Liver (tissue), 9 donors: ENCODE results near the gene CXCR6. TPM values are rescaled to one million over a fixed set of nuclear protein-coding genes. Genes with fewer than 3 reads are reported as not detected.
A peak's percentile ranks its signal among the peaks of the same experiment; 100 is the strongest.

Experiments used
- DNase-seq: peaks from one replicate; pipeline ENCODE4 v3.0.0-alpha.2; 2017; ENCODE audit warnings: low spot score
- H3K27ac ChIP-seq, 2 donors: one replicate each; pipeline ENCODE4 v1.7.0; 2013; ENCODE audit warnings: inconsistent platforms in 2 of 2, low read length in 2 of 2, control low read depth in 1 of 2, low read depth in 1 of 2, mild to moderate bottlenecking in 1 of 2
- H3K27me3 ChIP-seq, 4 donors: one replicate each; pipeline versions ENCODE4 v1.6.1 to v1.7.0; 2013; ENCODE audit warnings: low read length in 3 of 4, inconsistent platforms in 1 of 4, mild to moderate bottlenecking in 1 of 4, moderate library complexity in 1 of 4; ENCODE audit not compliant: control insufficient read depth in 4 of 4, insufficient read depth in 4 of 4
- H3K36me3 ChIP-seq, 4 donors: one replicate each; pipeline versions ENCODE4 v1.6.1 to v1.7.0; 2013; ENCODE audit warnings: low read length in 3 of 4, mild to moderate bottlenecking in 3 of 4, low read depth in 1 of 4, moderate library complexity in 1 of 4; ENCODE audit not compliant: control insufficient read depth in 4 of 4, insufficient read depth in 3 of 4
- H3K4me1 ChIP-seq, 4 donors: one replicate each; pipeline versions ENCODE4 v1.6.1 to v1.7.0; 2013; ENCODE audit warnings: low read length in 3 of 4, mild to moderate bottlenecking in 3 of 4, moderate library complexity in 1 of 4; ENCODE audit not compliant: control insufficient read depth in 4 of 4, insufficient read depth in 4 of 4
- H3K4me3 ChIP-seq, 3 donors: one replicate each; pipeline versions ENCODE4 v1.6.1 to v1.7.0; 2013; ENCODE audit warnings: low read length in 3 of 3, control low read depth in 1 of 3, low read depth in 1 of 3, mild to moderate bottlenecking in 1 of 3
- H3K9ac ChIP-seq, 2 donors: one replicate each; pipeline ENCODE4 v1.7.0; 2013; ENCODE audit warnings: low read length in 2 of 2, mild to moderate bottlenecking in 2 of 2, moderate library complexity in 2 of 2, control low read depth in 1 of 2, low read depth in 1 of 2
- H3K9me3 ChIP-seq, 4 donors: one replicate each; pipeline versions ENCODE4 v1.6.1 to v1.7.0; 2013; ENCODE audit warnings: low read length in 3 of 4; ENCODE audit not compliant: control insufficient read depth in 4 of 4
- EGR1 ChIP-seq, 2 donors: IDR thresholded peaks; 2 replicates each; pipeline ENCODE4 v1.6.1; 2016 to 2018; ENCODE audit warnings: antibody characterized with exemption in 2 of 2, low read depth in 2 of 2
- FOXA1 ChIP-seq: IDR thresholded peaks from 2 replicates; pipeline ENCODE4 v1.6.1; 2016; ENCODE audit warnings: antibody characterized with exemption
- FOXA2 ChIP-seq: IDR thresholded peaks from 2 replicates; pipeline ENCODE4 v1.6.1; 2016; ENCODE audit warnings: antibody characterized with exemption
- HNF4A ChIP-seq, 2 donors: conservative IDR thresholded peaks; 2 replicates each; pipeline ENCODE4 v1.6.1; 2016; ENCODE audit warnings: antibody characterized with exemption in 2 of 2, mild to moderate bottlenecking in 2 of 2
- HNF4G ChIP-seq: IDR thresholded peaks from 2 replicates; pipeline ENCODE4 v1.6.1; 2016; ENCODE audit warnings: antibody characterized with exemption
- JUND ChIP-seq, 2 donors: IDR thresholded peaks; 2 replicates each; pipeline ENCODE4 v1.6.1; 2016; ENCODE audit warnings: antibody characterized with exemption in 2 of 2
- MAX ChIP-seq: IDR thresholded peaks from 2 replicates; pipeline ENCODE4 v1.6.1; 2016; ENCODE audit warnings: antibody characterized with exemption
- NR2F2 ChIP-seq: IDR thresholded peaks from 2 replicates; pipeline ENCODE4 v1.6.1; 2016; ENCODE audit warnings: antibody characterized with exemption
- RAD21 ChIP-seq, 2 donors: IDR thresholded peaks; 2 replicates each; pipeline ENCODE4 v1.6.1; 2016; ENCODE audit warnings: antibody characterized with exemption in 2 of 2, mild to moderate bottlenecking in 2 of 2
- REST ChIP-seq: IDR thresholded peaks from 2 replicates; pipeline ENCODE4 v1.6.1; 2016; ENCODE audit warnings: antibody characterized with exemption, mild to moderate bottlenecking
- RXRA ChIP-seq, 2 donors: IDR thresholded peaks; 2 replicates each; pipeline ENCODE4 v1.6.1; 2017 to 2018; ENCODE audit warnings: antibody characterized with exemption in 2 of 2, mild to moderate bottlenecking in 1 of 2
- SP1 ChIP-seq: IDR thresholded peaks from 2 replicates; pipeline ENCODE4 v1.6.1; 2018; ENCODE audit warnings: antibody characterized with exemption, mild to moderate bottlenecking
- TAF1 ChIP-seq: conservative IDR thresholded peaks from 2 replicates; pipeline ENCODE4 v1.6.1; 2016; ENCODE audit warnings: antibody characterized with exemption, mild to moderate bottlenecking
- YY1 ChIP-seq: IDR thresholded peaks from 2 replicates; pipeline ENCODE4 v1.6.1; 2016; ENCODE audit warnings: antibody characterized with exemption, mild to moderate bottlenecking
- ZBTB33 ChIP-seq: IDR thresholded peaks from 2 replicates; pipeline ENCODE4 v1.6.1; 2016; ENCODE audit warnings: antibody characterized with exemption
- whole genome bisulfite sequencing: extraction: QIAGEN DNeasy Blood & Tissue Kit; methylation state at CpG from one replicate; pipeline ENCODE4 v1.1.7; 2013; 5-methylcytosine and 5-hydroxymethylcytosine counted together
- polyA plus RNA-seq, 2 donors: library from polyadenylated mRNA; stranded (reverse) in 1 of 2; unstranded in 1 of 2; fragments of 200-250 nt in 1 of 2; fragments of >200 nt in 1 of 2; fragmentation: Nextera tagmentation in 1 of 2; extraction: Ambion mirVana in 1 of 2; gene quantifications; one replicate each; pipeline versions ENCODE4 v1.2.1 to v1.2.3, GENCODE V29; 2013 to 2015
- total RNA-seq, 2 donors: library from RNA; depleted of rRNA; stranded (reverse); fragments of >200 nt; gene quantifications; one replicate each; pipeline ENCODE4 v1.2.3, GENCODE V29; 2014
- TF ChIP-seq, protein P1 (sequence below): fragments of 150-350 bp; IDR thresholded peaks from 2 replicates; pipeline ENCODE4 v1.5.1; 2017; ENCODE audit warnings: improper control_type of control experiment, low read depth, low read length; ENCODE audit not compliant: missing input control
- TF ChIP-seq, protein P2 (sequence below): IDR thresholded peaks from 2 replicates; pipeline ENCODE4 v1.6.1; 2016; ENCODE audit warnings: antibody characterized with exemption
- donor health status: healthy.
- donor health status: healthy.
- donor health status: healthy.
- donor health status: healthy.
- donor health status: healthy.

CXCR6 gene
- total and polyA plus RNA-seq, 4 donors, result 0.60 to 2.9 (median 0.96) TPM

GRCh38 chr3:45938043-45938435 lies 5.2 kb upstream of the CXCR6 start:
- no peak for TF ChIP-seq FOXA1
- no peak for TF ChIP-seq MAX
- no peak for TF ChIP-seq NR2F2
- TF ChIP-seq HNF4A (conservative IDR thresholded peaks at IDR 0.05), result no peak
- no peak for TF ChIP-seq EGR1 (IDR thresholded peaks at IDR 0.05; ENCODE audit: low read depth in 2 of 2)
- TF ChIP-seq HNF4G, result no peak
- no peak for TF ChIP-seq TAF1
- TF ChIP-seq, protein P1, sequence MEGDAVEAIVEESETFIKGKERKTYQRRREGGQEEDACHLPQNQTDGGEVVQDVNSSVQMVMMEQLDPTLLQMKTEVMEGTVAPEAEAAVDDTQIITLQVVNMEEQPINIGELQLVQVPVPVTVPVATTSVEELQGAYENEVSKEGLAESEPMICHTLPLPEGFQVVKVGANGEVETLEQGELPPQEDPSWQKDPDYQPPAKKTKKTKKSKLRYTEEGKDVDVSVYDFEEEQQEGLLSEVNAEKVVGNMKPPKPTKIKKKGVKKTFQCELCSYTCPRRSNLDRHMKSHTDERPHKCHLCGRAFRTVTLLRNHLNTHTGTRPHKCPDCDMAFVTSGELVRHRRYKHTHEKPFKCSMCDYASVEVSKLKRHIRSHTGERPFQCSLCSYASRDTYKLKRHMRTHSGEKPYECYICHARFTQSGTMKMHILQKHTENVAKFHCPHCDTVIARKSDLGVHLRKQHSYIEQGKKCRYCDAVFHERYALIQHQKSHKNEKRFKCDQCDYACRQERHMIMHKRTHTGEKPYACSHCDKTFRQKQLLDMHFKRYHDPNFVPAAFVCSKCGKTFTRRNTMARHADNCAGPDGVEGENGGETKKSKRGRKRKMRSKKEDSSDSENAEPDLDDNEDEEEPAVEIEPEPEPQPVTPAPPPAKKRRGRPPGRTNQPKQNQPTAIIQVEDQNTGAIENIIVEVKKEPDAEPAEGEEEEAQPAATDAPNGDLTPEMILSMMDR, result no peak
- TF ChIP-seq FOXA2, result no peak
- TF ChIP-seq, protein P2, sequence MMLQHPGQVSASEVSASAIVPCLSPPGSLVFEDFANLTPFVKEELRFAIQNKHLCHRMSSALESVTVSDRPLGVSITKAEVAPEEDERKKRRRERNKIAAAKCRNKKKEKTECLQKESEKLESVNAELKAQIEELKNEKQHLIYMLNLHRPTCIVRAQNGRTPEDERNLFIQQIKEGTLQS, result no peak
- TF ChIP-seq RXRA (IDR thresholded peaks at IDR 0.05), result no peak
- no peak for DNase-seq
- Histone ChIP-seq H3K4me3 (no peak overlapping the region), H3K27me3 (no peaks in the 10 kb centered on the region), H3K9me3 (no peaks in the 10 kb centered on the region), H3K9ac (no peak overlapping the region), H3K27ac (no peak overlapping the region), H3K36me3 (peaks cover 0 to 31% (median 21%) of the 10 kb centered on the region in 4 donors), H3K4me1 (no peaks in the 10 kb centered on the region)
- over 99% methylated on average over 4 of the region's 4 CpGs for WGBS

- no peak overlapping the region for H3K27ac ChIP-seq
- peak; percentile 81 for DNase-seq
- H3K9me3 ChIP-seq, result no peaks in the 10 kb centered on the region
- H3K9ac ChIP-seq, result no peak overlapping the region
- no peak for TF ChIP-seq SP1
- no peak for TF ChIP-seq ZBTB33
- TF ChIP-seq NR2F2, result no peak
- no peak for TF ChIP-seq HNF4A (conservative IDR thresholded peaks at IDR 0.05)
- TF ChIP-seq, protein P1, result peak; percentile 93
- no peak for TF ChIP-seq YY1
- TF ChIP-seq MAX, result no peak
- no peak for TF ChIP-seq FOXA1
- peak; percentile 96 to 99 for TF ChIP-seq RAD21 (IDR thresholded peaks at IDR 0.05)
- no peak for TF ChIP-seq TAF1
- TF ChIP-seq REST, result no peak
- TF ChIP-seq HNF4G, result no peak
- no peak for TF ChIP-seq JUND (IDR thresholded peaks at IDR 0.05)
- 13% methylated on average over 4 of the region's 4 CpGs for WGBS
- H3K36me3 ChIP-seq, result peaks cover 0 to 28% (median 20%) of the 10 kb centered on the region in 4 donors
- H3K27me3 ChIP-seq, result no peaks in the 10 kb centered on the region
- no peak overlapping the region for H3K4me3 ChIP-seq
- H3K4me1 ChIP-seq, result no peaks in the 10 kb centered on the region
Measured at GRCh38 chr3:45938864-45939263, 4.4 kb upstream of the CXCR6 start.
